ENCODE data around the gene NDUFA11. TPM values are rescaled to one million over a fixed set of nuclear protein-coding genes. Genes with fewer than 3 reads are reported as not detected.

Gene NDUFA11
- total and polyA plus RNA-seq, 2 of the 13 experiments (the other 11 are each of a cell fraction or from before 2014, with no cell fraction given): 286 to 378 TPM

DNA sequence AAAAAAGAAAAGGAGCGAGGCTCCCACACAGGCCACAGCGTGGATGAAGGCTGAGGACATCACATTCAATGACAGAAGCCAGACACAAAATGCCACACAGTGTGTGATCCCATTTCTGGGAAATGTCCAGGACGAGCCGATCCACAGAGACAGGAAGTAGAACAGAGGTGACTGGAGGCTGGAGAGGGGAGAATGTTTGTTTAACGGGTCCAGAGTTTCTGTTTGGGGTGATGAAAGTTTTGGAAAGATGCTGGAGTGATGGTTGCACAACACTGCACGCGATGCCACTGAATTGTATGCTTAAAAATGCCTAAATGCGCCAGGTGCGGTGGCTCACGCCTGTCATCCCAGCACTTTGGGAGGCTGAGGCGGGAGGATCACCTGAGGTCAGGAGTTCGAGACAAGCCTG is 32.6 kb downstream of the NDUFA11 start (continued):
- TF ChIP-seq, protein P1, sequence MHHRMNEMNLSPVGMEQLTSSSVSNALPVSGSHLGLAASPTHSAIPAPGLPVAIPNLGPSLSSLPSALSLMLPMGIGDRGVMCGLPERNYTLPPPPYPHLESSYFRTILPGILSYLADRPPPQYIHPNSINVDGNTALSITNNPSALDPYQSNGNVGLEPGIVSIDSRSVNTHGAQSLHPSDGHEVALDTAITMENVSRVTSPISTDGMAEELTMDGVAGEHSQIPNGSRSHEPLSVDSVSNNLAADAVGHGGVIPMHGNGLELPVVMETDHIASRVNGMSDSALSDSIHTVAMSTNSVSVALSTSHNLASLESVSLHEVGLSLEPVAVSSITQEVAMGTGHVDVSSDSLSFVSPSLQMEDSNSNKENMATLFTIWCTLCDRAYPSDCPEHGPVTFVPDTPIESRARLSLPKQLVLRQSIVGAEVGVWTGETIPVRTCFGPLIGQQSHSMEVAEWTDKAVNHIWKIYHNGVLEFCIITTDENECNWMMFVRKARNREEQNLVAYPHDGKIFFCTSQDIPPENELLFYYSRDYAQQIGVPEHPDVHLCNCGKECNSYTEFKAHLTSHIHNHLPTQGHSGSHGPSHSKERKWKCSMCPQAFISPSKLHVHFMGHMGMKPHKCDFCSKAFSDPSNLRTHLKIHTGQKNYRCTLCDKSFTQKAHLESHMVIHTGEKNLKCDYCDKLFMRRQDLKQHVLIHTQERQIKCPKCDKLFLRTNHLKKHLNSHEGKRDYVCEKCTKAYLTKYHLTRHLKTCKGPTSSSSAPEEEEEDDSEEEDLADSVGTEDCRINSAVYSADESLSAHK (CRISPR knock-in tag; IDR thresholded peaks at IDR 0.05; ENCODE audit: borderline replicate concordance): no peak
- TF ChIP-seq MTF1 (CRISPR knock-in tag; IDR thresholded peaks at IDR 0.05) (no peak), ZNF792 (CRISPR knock-in tag; IDR thresholded peaks at IDR 0.05) (peak; percentile 88), HNRNPL (IDR thresholded peaks at IDR 0.05; ENCODE audit: low read depth, low read length) (no peak), ZNF160 (CRISPR knock-in tag; IDR thresholded peaks at IDR 0.05) (no peak), ZNF780A (CRISPR knock-in tag; IDR thresholded peaks at IDR 0.05) (peak; percentile 66; the same call in 1 of the 2 replicates), KDM4B (CRISPR knock-in tag; IDR thresholded peaks at IDR 0.05) (peak; percentile 89; the same call in 1 of the 2 replicates), MBD4 (IDR thresholded peaks at IDR 0.05; ENCODE audit: borderline replicate concordance, low read length) (no peak), IRX3 (CRISPR knock-in tag; IDR thresholded peaks at IDR 0.05; ENCODE audit: borderline replicate concordance, low read depth) (no peak), SRF (IDR thresholded peaks at IDR 0.05; ENCODE audit: low read depth, low read length) (no peak), HES4 (CRISPR knock-in tag; IDR thresholded peaks at IDR 0.05; ENCODE audit: borderline replicate concordance) (no peak), SP140L (CRISPR knock-in tag; IDR thresholded peaks at IDR 0.05; ENCODE audit: borderline replicate concordance) (0 out of 2 replicates have a peak, but pooled peaks have one; percentile 35), ZNF337 (CRISPR knock-in tag; IDR thresholded peaks at IDR 0.05; ENCODE audit: borderline replicate concordance, low read depth) (no peak)
- TF ChIP-seq, protein P2, sequence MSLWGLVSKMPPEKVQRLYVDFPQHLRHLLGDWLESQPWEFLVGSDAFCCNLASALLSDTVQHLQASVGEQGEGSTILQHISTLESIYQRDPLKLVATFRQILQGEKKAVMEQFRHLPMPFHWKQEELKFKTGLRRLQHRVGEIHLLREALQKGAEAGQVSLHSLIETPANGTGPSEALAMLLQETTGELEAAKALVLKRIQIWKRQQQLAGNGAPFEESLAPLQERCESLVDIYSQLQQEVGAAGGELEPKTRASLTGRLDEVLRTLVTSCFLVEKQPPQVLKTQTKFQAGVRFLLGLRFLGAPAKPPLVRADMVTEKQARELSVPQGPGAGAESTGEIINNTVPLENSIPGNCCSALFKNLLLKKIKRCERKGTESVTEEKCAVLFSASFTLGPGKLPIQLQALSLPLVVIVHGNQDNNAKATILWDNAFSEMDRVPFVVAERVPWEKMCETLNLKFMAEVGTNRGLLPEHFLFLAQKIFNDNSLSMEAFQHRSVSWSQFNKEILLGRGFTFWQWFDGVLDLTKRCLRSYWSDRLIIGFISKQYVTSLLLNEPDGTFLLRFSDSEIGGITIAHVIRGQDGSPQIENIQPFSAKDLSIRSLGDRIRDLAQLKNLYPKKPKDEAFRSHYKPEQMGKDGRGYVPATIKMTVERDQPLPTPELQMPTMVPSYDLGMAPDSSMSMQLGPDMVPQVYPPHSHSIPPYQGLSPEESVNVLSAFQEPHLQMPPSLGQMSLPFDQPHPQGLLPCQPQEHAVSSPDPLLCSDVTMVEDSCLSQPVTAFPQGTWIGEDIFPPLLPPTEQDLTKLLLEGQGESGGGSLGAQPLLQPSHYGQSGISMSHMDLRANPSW (CRISPR knock-in tag; IDR thresholded peaks at IDR 0.05; ENCODE audit: borderline replicate concordance): peak; percentile 75; the same call in 1 of the 2 replicates
- TF ChIP-seq, protein P3, sequence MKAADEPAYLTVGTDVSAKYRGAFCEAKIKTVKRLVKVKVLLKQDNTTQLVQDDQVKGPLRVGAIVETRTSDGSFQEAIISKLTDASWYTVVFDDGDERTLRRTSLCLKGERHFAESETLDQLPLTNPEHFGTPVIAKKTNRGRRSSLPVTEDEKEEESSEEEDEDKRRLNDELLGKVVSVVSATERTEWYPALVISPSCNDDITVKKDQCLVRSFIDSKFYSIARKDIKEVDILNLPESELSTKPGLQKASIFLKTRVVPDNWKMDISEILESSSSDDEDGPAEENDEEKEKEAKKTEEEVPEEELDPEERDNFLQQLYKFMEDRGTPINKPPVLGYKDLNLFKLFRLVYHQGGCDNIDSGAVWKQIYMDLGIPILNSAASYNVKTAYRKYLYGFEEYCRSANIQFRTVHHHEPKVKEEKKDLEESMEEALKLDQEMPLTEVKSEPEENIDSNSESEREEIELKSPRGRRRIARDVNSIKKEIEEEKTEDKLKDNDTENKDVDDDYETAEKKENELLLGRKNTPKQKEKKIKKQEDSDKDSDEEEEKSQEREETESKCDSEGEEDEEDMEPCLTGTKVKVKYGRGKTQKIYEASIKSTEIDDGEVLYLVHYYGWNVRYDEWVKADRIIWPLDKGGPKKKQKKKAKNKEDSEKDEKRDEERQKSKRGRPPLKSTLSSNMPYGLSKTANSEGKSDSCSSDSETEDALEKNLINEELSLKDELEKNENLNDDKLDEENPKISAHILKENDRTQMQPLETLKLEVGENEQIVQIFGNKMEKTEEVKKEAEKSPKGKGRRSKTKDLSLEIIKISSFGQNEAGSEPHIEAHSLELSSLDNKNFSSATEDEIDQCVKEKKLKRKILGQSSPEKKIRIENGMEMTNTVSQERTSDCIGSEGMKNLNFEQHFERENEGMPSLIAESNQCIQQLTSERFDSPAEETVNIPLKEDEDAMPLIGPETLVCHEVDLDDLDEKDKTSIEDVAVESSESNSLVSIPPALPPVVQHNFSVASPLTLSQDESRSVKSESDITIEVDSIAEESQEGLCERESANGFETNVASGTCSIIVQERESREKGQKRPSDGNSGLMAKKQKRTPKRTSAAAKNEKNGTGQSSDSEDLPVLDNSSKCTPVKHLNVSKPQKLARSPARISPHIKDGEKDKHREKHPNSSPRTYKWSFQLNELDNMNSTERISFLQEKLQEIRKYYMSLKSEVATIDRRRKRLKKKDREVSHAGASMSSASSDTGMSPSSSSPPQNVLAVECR (CRISPR knock-in tag; IDR thresholded peaks at IDR 0.05; ENCODE audit: borderline replicate concordance): peak; percentile 44; the same call in 1 of the 2 replicates
- TF ChIP-seq, protein P4, sequence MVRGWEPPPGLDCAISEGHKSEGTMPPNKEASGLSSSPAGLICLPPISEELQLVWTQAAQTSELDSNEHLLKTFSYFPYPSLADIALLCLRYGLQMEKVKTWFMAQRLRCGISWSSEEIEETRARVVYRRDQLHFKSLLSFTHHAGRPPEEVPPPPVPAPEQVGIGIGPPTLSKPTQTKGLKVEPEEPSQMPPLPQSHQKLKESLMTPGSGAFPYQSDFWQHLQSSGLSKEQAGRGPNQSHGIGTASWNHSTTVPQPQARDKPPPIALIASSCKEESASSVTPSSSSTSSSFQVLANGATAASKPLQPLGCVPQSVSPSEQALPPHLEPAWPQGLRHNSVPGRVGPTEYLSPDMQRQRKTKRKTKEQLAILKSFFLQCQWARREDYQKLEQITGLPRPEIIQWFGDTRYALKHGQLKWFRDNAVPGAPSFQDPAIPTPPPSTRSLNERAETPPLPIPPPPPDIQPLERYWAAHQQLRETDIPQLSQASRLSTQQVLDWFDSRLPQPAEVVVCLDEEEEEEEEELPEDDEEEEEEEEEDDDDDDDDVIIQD (CRISPR knock-in tag; IDR thresholded peaks at IDR 0.05; ENCODE audit: low read depth): peak; percentile 67
- TF ChIP-seq, protein P5, sequence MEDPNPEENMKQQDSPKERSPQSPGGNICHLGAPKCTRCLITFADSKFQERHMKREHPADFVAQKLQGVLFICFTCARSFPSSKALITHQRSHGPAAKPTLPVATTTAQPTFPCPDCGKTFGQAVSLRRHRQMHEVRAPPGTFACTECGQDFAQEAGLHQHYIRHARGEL (CRISPR knock-in tag; IDR thresholded peaks at IDR 0.05): no peak
